AG04450 (cell line): ENCODE measurements around the gene HOXC5. TPM values are rescaled to one million over a fixed set of nuclear protein-coding genes. Genes with fewer than 3 reads are reported as not detected.

Experiments
- CTCF ChIA-PET: fragments of 300-600, 350-600 bp; formaldehyde crosslinking; extraction: SDS; loops from one replicate; lab custom pipeline; 2022; ENCODE audit warnings: antibody characterized with exemption, inconsistent platforms; lab: Charles Lee
- POLR2A ChIA-PET: fragments of 350-600 bp; formaldehyde crosslinking; extraction: SDS; loops from one replicate; lab custom pipeline; 2021; ENCODE audit warnings: antibody characterized with exemption, inconsistent platforms; lab: Yijun Ruan, JAX
- DNase-seq: peaks from one replicate; pipeline ENCODE4 v3.0.0-alpha.2; 2011; ENCODE audit warnings: low read depth, low spot score
- H3K27ac ChIP-seq: one replicate; pipeline ENCODE4 v1.5.1; 2012; ENCODE audit warnings: low read depth, low read length, control low read depth
- H3K27me3 ChIP-seq: one replicate; pipeline ENCODE4 v1.6.0; 2012; ENCODE audit warnings: low read length; ENCODE audit not compliant: control insufficient read depth, insufficient read depth
- H3K4me3 ChIP-seq: 2 replicates; pipeline ENCODE4 v1.5.1; 2011; ENCODE audit warnings: mild to moderate bottlenecking, low read depth, low read length, control low read depth
- H3K9me3 ChIP-seq: 2 replicates; pipeline ENCODE4 v1.5.1; 2012; ENCODE audit warnings: low read length; ENCODE audit not compliant: control insufficient read depth, insufficient read depth
- CTCF ChIP-seq: IDR thresholded peaks from 2 replicates; pipeline ENCODE4 v1.5.1; 2011; ENCODE audit warnings: low read depth, low read length, control low read depth, inconsistent platforms
- polyA plus RNA-seq: library from polyadenylated mRNA; depleted of rRNA; stranded (reverse); fragments of >200 nt; gene quantifications from 2 replicates; pipeline ENCODE4 v1.2.3, GENCODE V29; 2011

The HOXC5 gene
- polyA plus RNA-seq, 1 experiment: not detected

GRCh38 chr12:54031480-54031879 lies 1.4 kb upstream of the HOXC5 start:
- ChIA-PET POLR2A (no interaction called here), CTCF (interaction anchor here (0.5 to 2.5 kb wide), 5 partner anchors 9 to 183 kb away, joined by 3 to 11 read pairs (median 4); partner anchors contain the start of gene HOXC8)
- Histone ChIP-seq H3K9me3 (peaks cover 21% of the 10 kb centered on the region), H3K4me3 (no peak overlapping the region), H3K27me3 (peaks cover 88% of the 10 kb centered on the region), H3K27ac (no peak overlapping the region)
- no peak for DNase-seq
- no peak for TF ChIP-seq CTCF

GRCh38 chr12:54032086-54032619 lies 697 bp upstream of the HOXC5 start:
- CTCF ChIA-PET: interaction anchor here (0.7 to 2.5 kb wide), 11 partner anchors 24 to 182 kb away, joined by 3 to 11 read pairs (median 4); partner anchors contain the start of gene HOXC8
- H3K27me3 ChIP-seq: peaks cover 85% of the 10 kb centered on the region
- no peak overlapping the region for H3K27ac ChIP-seq
- POLR2A ChIA-PET: no interaction called here
- no peak overlapping the region for H3K4me3 ChIP-seq
- no peak for DNase-seq
- no peak for TF ChIP-seq CTCF
- peaks cover 21% of the 10 kb centered on the region for H3K9me3 ChIP-seq

- Histone ChIP-seq H3K27me3 (peaks cover 83% of the 10 kb centered on the region), H3K27ac (no peak overlapping the region), H3K4me3 (no peak overlapping the region), H3K9me3 (peaks cover 21% of the 10 kb centered on the region)
- CTCF ChIA-PET: interaction anchor here (0.7 to 2.5 kb wide), 8 partner anchors 138 to 785 kb away, joined by 3 to 11 read pairs (median 4); no protein-coding TSS in a partner anchor
- DNase-seq: no peak
- POLR2A ChIA-PET: no interaction called here
- no peak for TF ChIP-seq CTCF
These were observed 493 bp downstream of the HOXC5 start for GRCh38 chr12:54033106-54033979.

- H3K9me3 ChIP-seq: peaks cover 21% of the 10 kb centered on the region
- peaks cover 84% of the 10 kb centered on the region for H3K27me3 ChIP-seq
- POLR2A ChIA-PET: no interaction called here
- H3K4me3 ChIP-seq: no peak overlapping the region
- no peak overlapping the region for H3K27ac ChIP-seq
- no peak for DNase-seq
- CTCF ChIA-PET: no interaction called here
- TF ChIP-seq CTCF: no peak
These were observed 1.3 kb downstream of the HOXC5 start for GRCh38 chr12:54033980-54034784.
